ENCODE measurements around the gene MGRN1. TPM values are rescaled to one million over a fixed set of nuclear protein-coding genes. Genes with fewer than 3 reads are reported as not detected.
A peak's percentile ranks its signal among the peaks of the same experiment; 100 is the strongest.
"Not testable (repeated sequence)": the region's sequence is repeated elsewhere in the genome, so short reads cannot be mapped to it uniquely, and the experiment has no call there.

The MGRN1 gene
- total RNA-seq, 4 donors from 2014 or later, result 32.5 to 86.4 (median 57.6) TPM

GRCh38 chr16:4650443-4651074 is 25.9 kb downstream of the MGRN1 start:
- peaks cover 28 to 30% of the 10 kb centered on the region in 2 donors for H3K4me1 ChIP-seq
- 87 to 90% methylated on average over 14 to 15 of the region's 15 CpGs for WGBS, 2 donors
- H3K27me3 ChIP-seq; H3K9me3 ChIP-seq; H3K27ac ChIP-seq; intact Hi-C loops (cut with DNase I); H3K4me3 ChIP-seq (replicated peaks in 1 of 3): not testable (repeated sequence)
- peak; percentile 32 for DNase-seq
- TF ChIP-seq, protein P1, sequence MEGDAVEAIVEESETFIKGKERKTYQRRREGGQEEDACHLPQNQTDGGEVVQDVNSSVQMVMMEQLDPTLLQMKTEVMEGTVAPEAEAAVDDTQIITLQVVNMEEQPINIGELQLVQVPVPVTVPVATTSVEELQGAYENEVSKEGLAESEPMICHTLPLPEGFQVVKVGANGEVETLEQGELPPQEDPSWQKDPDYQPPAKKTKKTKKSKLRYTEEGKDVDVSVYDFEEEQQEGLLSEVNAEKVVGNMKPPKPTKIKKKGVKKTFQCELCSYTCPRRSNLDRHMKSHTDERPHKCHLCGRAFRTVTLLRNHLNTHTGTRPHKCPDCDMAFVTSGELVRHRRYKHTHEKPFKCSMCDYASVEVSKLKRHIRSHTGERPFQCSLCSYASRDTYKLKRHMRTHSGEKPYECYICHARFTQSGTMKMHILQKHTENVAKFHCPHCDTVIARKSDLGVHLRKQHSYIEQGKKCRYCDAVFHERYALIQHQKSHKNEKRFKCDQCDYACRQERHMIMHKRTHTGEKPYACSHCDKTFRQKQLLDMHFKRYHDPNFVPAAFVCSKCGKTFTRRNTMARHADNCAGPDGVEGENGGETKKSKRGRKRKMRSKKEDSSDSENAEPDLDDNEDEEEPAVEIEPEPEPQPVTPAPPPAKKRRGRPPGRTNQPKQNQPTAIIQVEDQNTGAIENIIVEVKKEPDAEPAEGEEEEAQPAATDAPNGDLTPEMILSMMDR (IDR thresholded peaks at IDR 0.05), result peak; percentile 23 to 50 (median 33)
- peaks cover 2 to 12% of the 10 kb centered on the region in 2 donors for H3K36me3 ChIP-seq

- no peak for DNase-seq
- Histone ChIP-seq H3K4me1 (peaks cover 29 to 35% of the 10 kb centered on the region in 2 donors), H3K4me3 (replicated peaks in 1 of 3) (no peak overlapping the region), H3K9me3 (no peaks in the 10 kb centered on the region), H3K27me3 (no peaks in the 10 kb centered on the region), H3K36me3 (peaks cover 11 to 17% of the 10 kb centered on the region in 2 donors), H3K27ac (no peak overlapping the region)
- no peak for TF ChIP-seq POLR2A (IDR thresholded peaks at IDR 0.05)
- TF ChIP-seq, protein P1 (IDR thresholded peaks at IDR 0.05), result no peak
- 97 to 98% methylated on average over 13 of the region's 13 CpGs for WGBS, 2 donors
- intact Hi-C loops (cut with DNase I), result no loop called here
These were observed 27.2 kb downstream of the MGRN1 start for GRCh38 chr16:4651827-4652226.

- Histone ChIP-seq H3K4me1 (peaks cover 29 to 35% of the 10 kb centered on the region in 2 donors), H3K4me3 (replicated peaks in 1 of 3) (no peak overlapping the region), H3K9me3 (no peaks in the 10 kb centered on the region), H3K36me3 (peaks cover 13 to 23% of the 10 kb centered on the region in 2 donors), H3K27me3 (no peaks in the 10 kb centered on the region), H3K27ac (peak overlapping the region in 2 of 3 donors; percentile 75 to 79)
- no peak for DNase-seq
- WGBS, 2 donors, result 94 to 98% methylated on average over 9 to 23 of the region's 25 CpGs
- intact Hi-C loops (cut with DNase I), result no loop called here
- TF ChIP-seq, protein P1 (IDR thresholded peaks at IDR 0.05), result no peak
- TF ChIP-seq POLR2A (IDR thresholded peaks at IDR 0.05), result no peak
These were observed 27.9 kb downstream of the MGRN1 start for GRCh38 chr16:4652561-4652960.

GRCh38 chr16:4654011-4654963 is 29.7 kb downstream of the MGRN1 start:
- H3K4me1 ChIP-seq, result peaks cover 37 to 44% of the 10 kb centered on the region in 2 donors
- intact Hi-C loops (cut with DNase I), result no loop called here
- H3K36me3 ChIP-seq, result peaks cover 16 to 32% of the 10 kb centered on the region in 2 donors
- WGBS, 2 donors, result 58 to 72% methylated on average over 9 to 15 of the region's 16 CpGs
- H3K4me3 ChIP-seq (replicated peaks in 1 of 3), result no peak overlapping the region
- H3K9me3 ChIP-seq, result no peaks in the 10 kb centered on the region
- peak; percentile 89 to 94 for DNase-seq
- peak overlapping the region; percentile 71 to 79 (median 75) for H3K27ac ChIP-seq
- TF ChIP-seq, protein P1 (IDR thresholded peaks at IDR 0.05), result no peak
- no peak for TF ChIP-seq POLR2A (IDR thresholded peaks at IDR 0.05)
- H3K27me3 ChIP-seq, result no peaks in the 10 kb centered on the region
